Keratinocyte (primary cell): ENCODE measurements around the gene SLC4A9. TPM values are rescaled to one million over a fixed set of nuclear protein-coding genes. Genes with fewer than 3 reads are reported as not detected.
A peak's percentile ranks its signal among the peaks of the same experiment; 100 is the strongest.

Source experiments
- DNase-seq: peaks from one replicate; pipeline ENCODE4 v3.0.0-alpha.2; 2011; ENCODE audit warnings: low read depth, missing footprints, low spot score
- FAIRE-seq: peaks from 2 replicates; lab custom pipeline; 2011; peaks lifted over from hg19 to GRCh38; lab: Jason Lieb, UNC
- H2AFZ ChIP-seq: 2 replicates; pipeline ENCODE4 v1.6.0; 2012; ENCODE audit warnings: low read length, control low read depth, inconsistent platforms; ENCODE audit not compliant: control insufficient read depth
- H3K27ac ChIP-seq: 2 replicates; pipeline ENCODE4 v1.5.1; 2011; ENCODE audit warnings: low read length; ENCODE audit not compliant: control insufficient read depth, insufficient read depth
- H3K27me3 ChIP-seq: 3 replicates; pipeline ENCODE4 v1.6.0; 2011; ENCODE audit warnings: low read length; ENCODE audit not compliant: control insufficient read depth, insufficient read depth; ENCODE audit errors: extremely low read depth
- H3K36me3 ChIP-seq, 2 experiments: 2 replicates in 1 of 2; 3 replicates in 1 of 2; pipeline ENCODE4 v1.5.1; 2011; ENCODE audit warnings: low read length in 2 of 2, mild to moderate bottlenecking in 1 of 2; ENCODE audit not compliant: control insufficient read depth in 2 of 2, insufficient read depth in 2 of 2; ENCODE audit errors: extremely low read depth in 1 of 2
- H3K4me1 ChIP-seq: 3 replicates; pipeline ENCODE4 v1.5.1; 2011; ENCODE audit warnings: low read length; ENCODE audit not compliant: control insufficient read depth, insufficient read depth; ENCODE audit errors: extremely low read depth
- H3K4me2 ChIP-seq: 3 replicates; pipeline ENCODE4 v1.6.0; 2011; ENCODE audit warnings: low read depth, low read length; ENCODE audit not compliant: control insufficient read depth, insufficient read depth; ENCODE audit errors: extremely low read depth
- H3K4me3 ChIP-seq, 3 experiments: fragments of 200-600 bp in 1 of 3; sonication (generic) in 1 of 3; 2 replicates in 2 of 3; 3 replicates in 1 of 3; pipeline ENCODE4 v1.5.1; 2011 to 2016; ENCODE audit warnings: low read length in 3 of 3, mild to moderate bottlenecking in 3 of 3, control low read depth in 2 of 3, inconsistent platforms in 1 of 3, low read depth in 1 of 3, mixed read lengths in 1 of 3, mixed run types in 1 of 3, moderate library complexity in 1 of 3; ENCODE audit not compliant: control insufficient read depth in 2 of 3, insufficient read depth in 2 of 3; ENCODE audit errors: extremely low read depth in 1 of 3
- H3K79me2 ChIP-seq: 2 replicates; pipeline ENCODE4 v1.6.0; 2012; ENCODE audit warnings: low read length; ENCODE audit not compliant: control insufficient read depth, insufficient read depth
- H3K9ac ChIP-seq: 3 replicates; pipeline ENCODE4 v1.6.0; 2011; ENCODE audit warnings: low read length; ENCODE audit not compliant: control insufficient read depth, insufficient read depth; ENCODE audit errors: extremely low read depth
- H3K9me1 ChIP-seq: 3 replicates; pipeline ENCODE4 v1.6.0; 2011; ENCODE audit warnings: low read length; ENCODE audit not compliant: control insufficient read depth, insufficient read depth; ENCODE audit errors: extremely low read depth
- H3K9me3 ChIP-seq: 2 replicates; pipeline ENCODE4 v1.5.1; 2012; ENCODE audit warnings: low read depth, low read length; ENCODE audit not compliant: control insufficient read depth
- H4K20me1 ChIP-seq: 3 replicates; pipeline ENCODE4 v1.6.0; 2011; ENCODE audit warnings: low read length; ENCODE audit not compliant: control insufficient read depth, insufficient read depth; ENCODE audit errors: extremely low read depth
- EZH2 ChIP-seq: IDR thresholded peaks from one replicate; pipeline ENCODE4 v1.6.1; 2012; ENCODE audit warnings: inconsistent platforms, mild to moderate bottlenecking, low read length, moderate library complexity
- dilution Hi-C: fragments of 300-500 bp; cut with MboI; formaldehyde crosslinking; loops from one replicate; pipeline ENCODE4 v1.7.0; 2020; ENCODE audit warnings: low sequenced_read_pairs; ENCODE audit not compliant: extremely low pct_ligation_motif_present
- polyA plus RNA-seq, 5 experiments: library from polyadenylated mRNA; depleted of rRNA in 3 of 5; stranded (reverse) in 3 of 5; stranded (forward) in 1 of 5; unstranded in 1 of 5; fragments of >200 nt; gene quantifications; 1 replicate in 1 of 5; 2 replicates in 3 of 5; 3 replicates in 1 of 5; pipeline versions ENCODE4 v1.2.1 to v1.2.3, GENCODE V29; 2011 to 2012; ENCODE audit warnings: missing spikeins in 2 of 5, low read depth in 1 of 5, low replicate concordance in 1 of 5
- TF ChIP-seq, protein P1 (sequence below), 3 experiments: IDR thresholded peaks in 1 of 3; conservative IDR thresholded peaks in 1 of 3; optimal IDR thresholded peaks in 1 of 3; 2 replicates in 2 of 3; 3 replicates in 1 of 3; pipeline versions ENCODE3 to v1.5.1; 2011; ENCODE audit warnings: low read length in 3 of 3, mild to moderate bottlenecking in 3 of 3, moderate library complexity in 2 of 3, control low read depth in 1 of 3, inconsistent platforms in 1 of 3; ENCODE audit not compliant: insufficient read depth in 2 of 3; ENCODE audit errors: extremely low read depth in 1 of 3

Gene SLC4A9
- polyA plus RNA-seq, 1 donor (not counting 4 experiments of a cell fraction or from before 2014, with no cell fraction given) = 0.07 TPM

DNA sequence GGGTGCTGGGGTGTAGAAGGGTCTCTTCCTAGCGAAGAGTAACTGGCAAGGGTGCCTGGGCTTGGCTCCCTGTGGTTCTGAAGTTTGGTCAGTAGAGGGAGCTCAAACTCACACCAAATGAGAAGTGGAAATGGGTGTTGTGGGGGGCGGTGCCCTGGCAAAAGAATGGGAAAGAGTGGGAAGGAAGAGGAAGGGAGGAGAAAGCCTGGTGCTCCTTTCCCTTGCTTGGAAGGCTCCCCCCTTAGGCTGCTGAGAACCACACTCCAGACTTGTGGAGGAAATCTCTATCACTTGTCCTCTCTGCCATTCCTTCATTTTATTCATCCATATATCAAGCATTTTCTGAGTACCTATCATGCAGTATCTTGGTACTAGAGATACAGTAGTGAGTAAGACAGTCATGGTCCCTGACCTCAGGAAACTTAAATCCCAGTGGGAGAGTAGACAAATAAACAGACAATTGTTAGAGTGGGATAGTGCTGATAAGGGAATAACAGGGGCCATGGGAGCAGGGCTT lies 13.0 kb downstream of the SLC4A9 start:
- Histone ChIP-seq H3K27me3 (no peaks in the 10 kb centered on the region), H3K9me3 (no peaks in the 10 kb centered on the region), H4K20me1 (no peaks in the 10 kb centered on the region), H2AFZ (peak overlapping the region; percentile 46), H3K79me2 (no peaks in the 10 kb centered on the region), H3K27ac (no peak overlapping the region), H3K4me2 (no peak overlapping the region), H3K4me3 (no peak overlapping the region), H3K4me1 (no peaks in the 10 kb centered on the region), H3K36me3 (no peaks in the 10 kb centered on the region), H3K9ac (no peak overlapping the region), H3K9me1 (no peaks in the 10 kb centered on the region)
- dilution Hi-C loops = no loop called here
- DNase-seq (peak; percentile 33), FAIRE-seq (peak; percentile 71)
- no peak for TF ChIP-seq EZH2
- TF ChIP-seq, protein P1, sequence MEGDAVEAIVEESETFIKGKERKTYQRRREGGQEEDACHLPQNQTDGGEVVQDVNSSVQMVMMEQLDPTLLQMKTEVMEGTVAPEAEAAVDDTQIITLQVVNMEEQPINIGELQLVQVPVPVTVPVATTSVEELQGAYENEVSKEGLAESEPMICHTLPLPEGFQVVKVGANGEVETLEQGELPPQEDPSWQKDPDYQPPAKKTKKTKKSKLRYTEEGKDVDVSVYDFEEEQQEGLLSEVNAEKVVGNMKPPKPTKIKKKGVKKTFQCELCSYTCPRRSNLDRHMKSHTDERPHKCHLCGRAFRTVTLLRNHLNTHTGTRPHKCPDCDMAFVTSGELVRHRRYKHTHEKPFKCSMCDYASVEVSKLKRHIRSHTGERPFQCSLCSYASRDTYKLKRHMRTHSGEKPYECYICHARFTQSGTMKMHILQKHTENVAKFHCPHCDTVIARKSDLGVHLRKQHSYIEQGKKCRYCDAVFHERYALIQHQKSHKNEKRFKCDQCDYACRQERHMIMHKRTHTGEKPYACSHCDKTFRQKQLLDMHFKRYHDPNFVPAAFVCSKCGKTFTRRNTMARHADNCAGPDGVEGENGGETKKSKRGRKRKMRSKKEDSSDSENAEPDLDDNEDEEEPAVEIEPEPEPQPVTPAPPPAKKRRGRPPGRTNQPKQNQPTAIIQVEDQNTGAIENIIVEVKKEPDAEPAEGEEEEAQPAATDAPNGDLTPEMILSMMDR (optimal IDR thresholded peaks at IDR 0.05 in 1 of 3, IDR thresholded peaks at IDR 0.05 in 1 of 3, conservative IDR thresholded peaks at IDR 0.05 in 1 of 3; ENCODE audit: extremely low read depth in 1 of 3, insufficient read depth in 2 of 3, low read length in 3 of 3) = peak; percentile 81 to 90 (median 85)

DNA sequence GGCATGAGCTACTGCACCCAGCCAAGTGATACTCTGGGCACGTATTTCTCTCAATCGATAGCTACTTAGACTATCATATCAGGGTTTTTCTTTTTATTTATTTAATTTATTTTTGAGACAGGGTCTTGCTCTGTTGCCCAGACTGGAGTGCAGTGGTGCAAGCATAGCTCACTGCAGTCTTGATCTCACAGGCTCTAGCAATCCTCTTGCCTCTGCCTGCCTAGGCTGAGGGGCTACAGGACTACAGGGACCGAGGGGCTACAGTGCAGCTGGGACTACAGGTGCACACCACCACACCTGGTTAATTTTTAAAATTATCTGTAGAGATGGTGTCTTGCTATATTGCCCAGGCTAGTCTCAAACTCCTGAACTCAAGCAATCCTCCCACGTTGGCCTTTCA lies 21.4 kb downstream of the SLC4A9 start:
- no peaks in the 10 kb centered on the region for H4K20me1 ChIP-seq
- H3K9ac ChIP-seq = no peak overlapping the region
- TF ChIP-seq EZH2 = no peak
- TF ChIP-seq, protein P1 (optimal IDR thresholded peaks at IDR 0.05 in 1 of 3, IDR thresholded peaks at IDR 0.05 in 1 of 3, conservative IDR thresholded peaks at IDR 0.05 in 1 of 3; ENCODE audit: extremely low read depth in 1 of 3, insufficient read depth in 2 of 3, low read length in 3 of 3) = no peak
- FAIRE-seq (no peak), DNase-seq (no peak)
- no peaks in the 10 kb centered on the region for H3K27me3 ChIP-seq
- H3K79me2 ChIP-seq = no peaks in the 10 kb centered on the region
- no peak overlapping the region for H3K4me2 ChIP-seq
- dilution Hi-C loops = no loop called here
- H3K9me3 ChIP-seq = no peaks in the 10 kb centered on the region
- no peak overlapping the region for H3K4me3 ChIP-seq
- no peak overlapping the region for H3K27ac ChIP-seq
- no peak overlapping the region for H2AFZ ChIP-seq
- no peaks in the 10 kb centered on the region for H3K9me1 ChIP-seq
- H3K36me3 ChIP-seq = no peaks in the 10 kb centered on the region
- no peaks in the 10 kb centered on the region for H3K4me1 ChIP-seq
